ENCODE results near the gene PIN4.

The PIN4 gene

DNA sequence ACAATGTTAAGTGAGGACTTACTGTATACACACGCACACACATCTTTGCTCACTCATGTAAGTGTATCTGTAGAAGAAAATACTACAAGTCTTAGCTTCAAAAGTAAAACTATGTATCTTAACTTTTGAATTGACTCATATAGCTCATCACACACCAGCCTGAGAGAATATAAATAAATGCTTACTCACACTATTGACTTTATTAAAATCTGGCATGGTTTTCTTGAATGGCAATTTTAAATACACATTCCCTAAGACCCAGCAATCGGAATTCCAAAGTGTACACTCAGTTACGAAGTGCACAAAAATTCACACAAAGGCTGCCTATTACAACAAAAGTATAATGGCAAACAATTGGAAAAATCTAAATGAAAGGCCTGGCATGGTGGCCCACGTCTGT lies 55.3 kb downstream of the PIN4 start:
- Histone ChIP-seq H3K4me3 (ENCODE audit: low read depth in 1 of 5, low read length in 5 of 5) (no peak overlapping the region), H3K27me3 (ENCODE audit: control insufficient read depth in 5 of 5, insufficient read depth in 4 of 5, low read length in 5 of 5) (no peaks in the 10 kb centered on the region), H3K36me3 (ENCODE audit: control insufficient read depth in 5 of 5, insufficient read depth in 5 of 5, low read length in 5 of 5) (no peaks in the 10 kb centered on the region), H3K9me3 (ENCODE audit: control insufficient read depth in 5 of 5, low read length in 5 of 5) (no peaks in the 10 kb centered on the region), H3K27ac (ENCODE audit: low read depth, low read length) (no peak overlapping the region), H3K4me1 (ENCODE audit: control insufficient read depth in 5 of 5, insufficient read depth in 5 of 5, low read length in 5 of 5) (peaks cover 0 to 7% (median 0%) of the 10 kb centered on the region in 5 donors), H3K9ac (ENCODE audit: low read length in 5 of 5) (no peak overlapping the region)

DNA sequence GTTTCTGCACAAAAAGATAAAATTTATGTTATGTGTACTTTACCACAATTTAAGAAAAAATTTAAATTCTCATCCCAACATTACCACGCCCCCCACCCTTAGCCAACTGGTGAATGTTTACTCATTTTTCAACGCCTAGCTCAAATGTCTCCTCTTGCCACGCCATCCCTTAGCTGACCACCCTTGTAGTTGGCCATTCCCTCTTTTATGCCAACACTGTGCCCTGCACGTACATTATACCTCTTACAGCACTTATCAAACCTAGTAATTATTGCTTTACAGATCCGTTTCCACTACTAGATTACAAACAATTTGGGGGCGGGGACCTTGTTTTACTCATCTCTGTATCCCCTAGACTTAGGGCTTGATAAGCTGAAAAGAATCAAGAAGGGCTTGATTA lies 56.6 kb downstream of the PIN4 start:
- no peaks in the 10 kb centered on the region for H3K27me3 ChIP-seq (ENCODE audit: control insufficient read depth in 5 of 5, insufficient read depth in 4 of 5, low read length in 5 of 5)
- no peaks in the 10 kb centered on the region for H3K9me3 ChIP-seq (ENCODE audit: control insufficient read depth in 5 of 5, low read length in 5 of 5)
- no peak overlapping the region for H3K27ac ChIP-seq (ENCODE audit: low read depth, low read length)
- H3K4me1 ChIP-seq (ENCODE audit: control insufficient read depth in 5 of 5, insufficient read depth in 5 of 5, low read length in 5 of 5), result peaks cover 0 to 7% (median 0%) of the 10 kb centered on the region in 5 donors
- no peak overlapping the region for H3K4me3 ChIP-seq (ENCODE audit: low read depth in 1 of 5, low read length in 5 of 5)
- no peak overlapping the region for H3K9ac ChIP-seq (ENCODE audit: low read length in 5 of 5)
- H3K36me3 ChIP-seq (ENCODE audit: control insufficient read depth in 5 of 5, insufficient read depth in 5 of 5, low read length in 5 of 5), result no peaks in the 10 kb centered on the region

DNA sequence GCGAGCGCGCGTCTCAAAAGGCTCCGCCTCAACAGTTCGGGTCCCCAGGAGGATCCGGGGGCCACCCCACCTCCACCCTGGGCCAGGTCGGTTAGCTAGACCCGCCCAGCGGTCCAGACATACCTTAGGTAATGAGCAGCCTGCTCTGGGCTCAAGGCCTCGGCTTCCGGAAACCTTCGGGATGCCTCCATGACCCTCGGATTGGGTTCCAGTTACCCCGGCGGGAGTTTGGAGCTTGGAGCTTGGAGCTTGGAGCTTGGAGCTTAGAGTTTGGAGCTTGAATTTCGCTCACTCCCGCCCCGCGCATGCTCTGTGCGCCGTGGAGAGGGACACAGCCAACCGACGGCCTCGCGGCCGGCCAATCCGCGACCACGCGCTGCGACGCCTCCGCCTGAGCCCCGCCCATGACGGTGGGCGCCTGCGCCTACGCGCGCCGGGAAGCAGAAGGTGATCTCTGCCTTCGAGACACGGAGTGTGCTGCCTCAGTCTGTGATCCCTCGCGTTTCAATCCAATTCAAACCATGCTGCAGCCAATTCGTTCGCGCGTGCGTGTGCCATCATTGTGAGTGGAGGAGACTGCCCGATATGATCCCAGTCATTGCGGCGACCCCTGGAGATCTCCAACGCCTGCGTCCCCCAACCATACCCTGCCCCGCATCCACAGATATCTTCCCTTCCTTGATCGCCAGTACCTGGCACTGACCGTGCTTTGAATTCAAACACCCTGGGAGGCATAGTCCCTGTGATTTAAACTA lies 57.3 kb downstream of the PIN4 start, which contains the start of gene ERCC6L:
Gene ERCC6L (minus strand): TSS at position 307 of the 755 bp plus-strand sequence. CDS start 116 bp downstream, at position 191.
- H3K4me1 ChIP-seq (ENCODE audit: control insufficient read depth in 5 of 5, insufficient read depth in 5 of 5, low read length in 5 of 5), result peaks cover 0 to 7% (median 0%) of the 10 kb centered on the region in 5 donors
- no peak within 1 kb of the TSS for H3K27ac ChIP-seq (ENCODE audit: low read depth, low read length)
- H3K27me3 ChIP-seq (ENCODE audit: control insufficient read depth in 5 of 5, insufficient read depth in 4 of 5, low read length in 5 of 5), result no peaks in the 10 kb centered on the region
- no peak within 1 kb of the TSS for H3K9ac ChIP-seq (ENCODE audit: low read length in 5 of 5)
- no peaks in the 10 kb centered on the region for H3K36me3 ChIP-seq (ENCODE audit: control insufficient read depth in 5 of 5, insufficient read depth in 5 of 5, low read length in 5 of 5)
- H3K4me3 ChIP-seq (ENCODE audit: low read depth in 1 of 5, low read length in 5 of 5), result peak within 1 kb of the TSS; percentile 12 to 66 (median 58)
- H3K9me3 ChIP-seq (ENCODE audit: control insufficient read depth in 5 of 5, low read length in 5 of 5), result no peaks in the 10 kb centered on the region

DNA sequence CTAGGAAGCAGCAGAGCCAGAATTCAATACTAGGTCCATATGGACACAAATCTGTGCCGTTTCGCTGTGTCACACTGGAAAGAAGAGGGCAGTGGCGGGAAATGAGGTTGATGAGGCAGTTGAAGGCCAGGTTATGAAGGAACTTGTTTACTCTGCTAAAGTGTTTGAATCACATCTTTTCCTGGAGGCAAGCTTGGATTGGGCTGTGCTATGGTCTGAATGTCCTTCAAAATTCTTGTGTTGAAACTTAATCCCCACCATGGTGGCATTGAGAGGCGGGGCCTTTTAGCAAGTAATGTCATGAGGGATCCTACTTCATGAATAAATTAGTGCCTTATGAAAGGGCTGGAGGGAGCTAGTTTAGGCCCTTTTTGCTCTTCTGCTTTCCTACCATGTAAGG lies 59.4 kb downstream of the PIN4 start:
- Histone ChIP-seq H3K9me3 (ENCODE audit: control insufficient read depth in 5 of 5, low read length in 5 of 5) (no peaks in the 10 kb centered on the region), H3K36me3 (ENCODE audit: control insufficient read depth in 5 of 5, insufficient read depth in 5 of 5, low read length in 5 of 5) (no peaks in the 10 kb centered on the region), H3K4me1 (ENCODE audit: control insufficient read depth in 5 of 5, insufficient read depth in 5 of 5, low read length in 5 of 5) (peaks cover 0 to 7% (median 0%) of the 10 kb centered on the region in 5 donors), H3K27ac (ENCODE audit: low read depth, low read length) (no peak overlapping the region), H3K27me3 (ENCODE audit: control insufficient read depth in 5 of 5, insufficient read depth in 4 of 5, low read length in 5 of 5) (peaks cover 0 to 5% (median 0%) of the 10 kb centered on the region in 5 donors), H3K4me3 (ENCODE audit: low read depth in 1 of 5, low read length in 5 of 5) (no peak overlapping the region), H3K9ac (ENCODE audit: low read length in 5 of 5) (no peak overlapping the region)

DNA sequence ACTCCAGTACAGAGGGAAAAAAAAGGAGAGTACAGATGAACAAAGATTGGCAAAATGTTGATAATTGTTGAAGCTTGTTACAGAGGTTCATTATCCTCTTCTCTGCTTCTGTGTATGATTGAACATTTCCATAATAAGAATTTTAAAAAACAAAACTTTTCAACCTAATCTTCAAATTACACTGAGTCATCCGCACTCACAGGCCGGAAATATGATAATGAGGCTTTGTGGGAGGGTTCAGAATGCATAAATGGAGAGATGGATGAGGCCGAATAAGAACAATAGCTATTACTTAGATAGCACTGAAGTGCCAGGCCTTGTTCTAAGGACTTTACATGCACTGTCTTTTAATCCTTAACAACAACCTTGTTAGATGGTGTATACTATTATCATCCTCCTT lies 61.9 kb downstream of the PIN4 start:
- no peak overlapping the region for H3K4me3 ChIP-seq (ENCODE audit: low read depth in 1 of 5, low read length in 5 of 5)
- no peaks in the 10 kb centered on the region for H3K9me3 ChIP-seq (ENCODE audit: control insufficient read depth in 5 of 5, low read length in 5 of 5)
- peaks cover 0 to 5% (median 3%) of the 10 kb centered on the region in 5 donors for H3K27me3 ChIP-seq (ENCODE audit: control insufficient read depth in 5 of 5, insufficient read depth in 4 of 5, low read length in 5 of 5)
- no peaks in the 10 kb centered on the region for H3K36me3 ChIP-seq (ENCODE audit: control insufficient read depth in 5 of 5, insufficient read depth in 5 of 5, low read length in 5 of 5)
- peaks cover 0 to 12% (median 3%) of the 10 kb centered on the region in 5 donors for H3K4me1 ChIP-seq (ENCODE audit: control insufficient read depth in 5 of 5, insufficient read depth in 5 of 5, low read length in 5 of 5)
- no peak overlapping the region for H3K27ac ChIP-seq (ENCODE audit: low read depth, low read length)
- H3K9ac ChIP-seq (ENCODE audit: low read length in 5 of 5), result no peak overlapping the region

DNA sequence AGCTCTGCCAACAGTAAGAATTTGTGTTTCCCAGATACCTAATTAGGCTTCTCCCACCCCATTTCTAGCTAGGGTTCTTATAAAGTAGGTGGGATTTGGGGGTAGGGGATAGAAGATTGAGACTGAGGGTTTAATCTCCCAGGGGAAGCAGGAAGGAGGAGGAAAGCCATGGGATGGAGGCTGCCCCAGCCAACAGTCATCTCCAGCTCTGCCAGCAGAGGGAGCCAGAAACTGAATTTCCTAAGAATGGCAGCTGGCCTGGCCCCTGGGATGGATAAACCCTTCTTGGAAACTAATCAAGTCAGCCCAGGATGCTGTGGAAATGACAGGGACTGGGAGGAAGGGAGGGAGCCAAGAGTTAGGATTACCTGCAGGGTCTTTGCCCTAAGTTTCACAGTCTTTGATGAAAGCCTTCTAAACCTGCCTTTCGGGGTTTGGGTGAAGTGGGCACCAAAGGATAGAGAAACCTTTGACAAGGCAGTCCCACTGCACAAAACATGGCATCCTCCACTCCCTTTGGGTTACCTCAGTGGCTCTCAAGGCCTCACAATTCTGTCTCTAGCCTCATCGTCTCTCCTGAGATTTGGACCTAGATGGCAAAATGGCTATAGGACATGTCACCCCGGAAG lies 64.0 kb downstream of the PIN4 start:
- Histone ChIP-seq H3K4me3 (ENCODE audit: low read depth in 1 of 5, low read length in 5 of 5) (no peak overlapping the region), H3K4me1 (ENCODE audit: control insufficient read depth in 5 of 5, insufficient read depth in 5 of 5, low read length in 5 of 5) (peaks cover 0 to 6% (median 3%) of the 10 kb centered on the region in 5 donors), H3K27me3 (ENCODE audit: control insufficient read depth in 5 of 5, insufficient read depth in 4 of 5, low read length in 5 of 5) (peaks cover 0 to 5% (median 3%) of the 10 kb centered on the region in 5 donors), H3K9ac (ENCODE audit: low read length in 5 of 5) (no peak overlapping the region), H3K27ac (ENCODE audit: low read depth, low read length) (no peak overlapping the region), H3K9me3 (ENCODE audit: control insufficient read depth in 5 of 5, low read length in 5 of 5) (peaks cover 0 to 7% (median 0%) of the 10 kb centered on the region in 5 donors), H3K36me3 (ENCODE audit: control insufficient read depth in 5 of 5, insufficient read depth in 5 of 5, low read length in 5 of 5) (no peaks in the 10 kb centered on the region)

DNA sequence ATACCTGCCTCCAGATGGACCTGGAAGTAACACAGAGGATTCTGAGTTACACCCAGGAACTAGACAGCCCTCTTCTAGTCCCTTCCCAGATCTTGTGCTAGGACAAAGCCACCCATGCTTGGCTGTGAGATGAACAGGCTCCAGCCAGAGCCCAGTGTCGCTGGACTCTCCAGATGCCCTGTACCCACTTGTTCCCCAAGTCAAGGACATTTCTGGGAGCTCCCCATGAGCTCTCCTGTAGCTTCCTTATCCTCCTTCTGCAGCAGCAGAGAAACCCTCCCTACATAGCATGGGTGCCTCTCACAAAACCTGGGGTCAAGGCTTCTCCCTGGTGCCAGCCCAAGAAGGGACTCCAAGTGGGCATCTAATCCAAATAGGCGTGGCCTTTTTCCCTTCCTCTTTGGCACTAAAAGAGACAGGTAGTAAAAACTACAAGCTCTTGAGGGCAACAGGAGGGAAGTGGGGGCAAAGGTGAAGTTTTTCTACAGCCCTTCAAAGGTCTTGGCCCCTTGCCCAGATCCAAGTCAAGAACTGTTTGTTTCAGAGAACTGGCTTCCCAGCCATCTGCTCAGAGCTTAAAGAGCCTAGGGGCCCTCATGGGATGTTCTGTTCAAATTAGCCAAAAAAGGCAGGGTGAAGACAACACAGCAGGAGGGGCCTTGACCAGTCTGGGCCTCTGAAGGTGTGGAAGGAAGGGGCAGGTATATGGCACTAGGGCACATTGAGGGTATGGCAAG lies 65.8 kb downstream of the PIN4 start:
- no peak overlapping the region for H3K4me3 ChIP-seq (ENCODE audit: low read depth in 1 of 5, low read length in 5 of 5)
- peaks cover 0 to 6% (median 3%) of the 10 kb centered on the region in 5 donors for H3K4me1 ChIP-seq (ENCODE audit: control insufficient read depth in 5 of 5, insufficient read depth in 5 of 5, low read length in 5 of 5)
- H3K9ac ChIP-seq (ENCODE audit: low read length in 5 of 5), result no peak overlapping the region
- H3K36me3 ChIP-seq (ENCODE audit: control insufficient read depth in 5 of 5, insufficient read depth in 5 of 5, low read length in 5 of 5), result no peaks in the 10 kb centered on the region
- H3K9me3 ChIP-seq (ENCODE audit: control insufficient read depth in 5 of 5, low read length in 5 of 5), result peaks cover 0 to 7% (median 0%) of the 10 kb centered on the region in 5 donors
- peaks cover 0 to 5% (median 3%) of the 10 kb centered on the region in 5 donors for H3K27me3 ChIP-seq (ENCODE audit: control insufficient read depth in 5 of 5, insufficient read depth in 4 of 5, low read length in 5 of 5)
- no peak overlapping the region for H3K27ac ChIP-seq (ENCODE audit: low read depth, low read length)
